ENCODE measurements around the gene TRIM7. TPM values are rescaled to one million over a fixed set of nuclear protein-coding genes. Genes with fewer than 3 reads are reported as not detected.
A peak's percentile ranks its signal among the peaks of the same experiment; 100 is the strongest.

Gene TRIM7
- total and polyA plus RNA-seq, 2 donors (not counting 1 experiment from before 2014, with no cell fraction given), result 4.7 to 7.3 TPM

- peak overlapping the region; percentile 80 for H3K9ac ChIP-seq (ENCODE audit: insufficient read depth, low read length)
Observed at GRCh38 chr5:181224390-181225229, 19.6 kb upstream of the TRIM7 start.

DNA sequence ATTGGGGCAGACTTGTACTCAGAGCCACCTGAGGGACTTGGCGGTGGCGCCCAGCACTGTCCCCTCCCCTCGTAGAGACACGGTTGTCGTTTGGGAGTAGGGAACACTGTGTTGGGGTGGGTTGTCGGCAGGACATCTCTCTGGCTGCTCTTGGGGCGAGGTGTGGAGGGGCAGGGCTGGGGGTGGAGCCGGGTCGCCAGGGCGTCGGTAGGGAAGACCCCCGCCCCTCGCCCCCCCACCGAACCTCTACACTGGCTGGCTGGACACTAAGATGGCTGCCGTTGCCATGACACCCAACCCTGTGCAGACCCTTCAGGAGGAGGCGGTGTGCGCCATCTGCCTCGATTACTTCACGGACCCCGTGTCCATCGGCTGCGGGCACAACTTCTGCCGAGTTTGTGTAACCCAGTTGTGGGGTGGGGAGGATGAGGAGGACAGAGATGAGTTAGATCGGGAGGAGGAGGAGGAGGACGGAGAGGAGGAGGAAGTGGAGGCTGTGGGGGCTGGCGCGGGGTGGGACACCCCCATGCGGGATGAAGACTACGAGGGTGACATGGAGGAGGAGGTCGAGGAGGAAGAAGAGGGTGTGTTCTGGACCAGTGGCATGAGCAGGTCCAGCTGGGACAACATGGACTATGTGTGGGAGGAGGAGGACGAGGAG, 18.9 kb upstream of the TRIM7 start:
- no peaks in the 10 kb centered on the region for H3K36me3 ChIP-seq (ENCODE audit: control insufficient read depth, insufficient read depth, low read length)
- peak overlapping the region; percentile 80 for H3K9ac ChIP-seq (ENCODE audit: insufficient read depth, low read length)
- H3K9me3 ChIP-seq (ENCODE audit: control insufficient read depth, insufficient read depth, low read depth, low read length), result no peaks in the 10 kb centered on the region
- peaks cover 20% of the 10 kb centered on the region for H3K79me2 ChIP-seq (ENCODE audit: control insufficient read depth, insufficient read depth, low read length)
- no peaks in the 10 kb centered on the region for H3K27me3 ChIP-seq (ENCODE audit: control insufficient read depth, insufficient read depth, low read length)
- peak; percentile 49 to 51 for DNase-seq (ENCODE audit: low read depth in 2 of 2)
- no peaks in the 10 kb centered on the region for H4K20me1 ChIP-seq (ENCODE audit: control insufficient read depth, extremely low read depth, insufficient read depth, low read length)
- H3K4me2 ChIP-seq (ENCODE audit: extremely low read depth, insufficient read depth, low read length), result peak overlapping the region; percentile 97
- peaks cover 6% of the 10 kb centered on the region for H3K4me1 ChIP-seq (ENCODE audit: control insufficient read depth, extremely low read depth, insufficient read depth, low read length)
- peak overlapping the region; percentile 86 for H3K27ac ChIP-seq (ENCODE audit: insufficient read depth, low read length)
- peak overlapping the region; percentile 75 to 88 (median 85) for H3K4me3 ChIP-seq (replicated peaks in 1 of 4; ENCODE audit: control extremely low read depth in 1 of 4, insufficient read depth in 1 of 4, low read depth in 3 of 4, low read length in 4 of 4)
- TF ChIP-seq, protein P1, sequence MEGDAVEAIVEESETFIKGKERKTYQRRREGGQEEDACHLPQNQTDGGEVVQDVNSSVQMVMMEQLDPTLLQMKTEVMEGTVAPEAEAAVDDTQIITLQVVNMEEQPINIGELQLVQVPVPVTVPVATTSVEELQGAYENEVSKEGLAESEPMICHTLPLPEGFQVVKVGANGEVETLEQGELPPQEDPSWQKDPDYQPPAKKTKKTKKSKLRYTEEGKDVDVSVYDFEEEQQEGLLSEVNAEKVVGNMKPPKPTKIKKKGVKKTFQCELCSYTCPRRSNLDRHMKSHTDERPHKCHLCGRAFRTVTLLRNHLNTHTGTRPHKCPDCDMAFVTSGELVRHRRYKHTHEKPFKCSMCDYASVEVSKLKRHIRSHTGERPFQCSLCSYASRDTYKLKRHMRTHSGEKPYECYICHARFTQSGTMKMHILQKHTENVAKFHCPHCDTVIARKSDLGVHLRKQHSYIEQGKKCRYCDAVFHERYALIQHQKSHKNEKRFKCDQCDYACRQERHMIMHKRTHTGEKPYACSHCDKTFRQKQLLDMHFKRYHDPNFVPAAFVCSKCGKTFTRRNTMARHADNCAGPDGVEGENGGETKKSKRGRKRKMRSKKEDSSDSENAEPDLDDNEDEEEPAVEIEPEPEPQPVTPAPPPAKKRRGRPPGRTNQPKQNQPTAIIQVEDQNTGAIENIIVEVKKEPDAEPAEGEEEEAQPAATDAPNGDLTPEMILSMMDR (conservative IDR thresholded peaks at IDR 0.05 in 1 of 2, IDR thresholded peaks at IDR 0.05 in 1 of 2; ENCODE audit: low read depth in 1 of 2, low read length in 2 of 2), result no peak
- no peak for TF ChIP-seq EZH2 (IDR thresholded peaks at IDR 0.05; ENCODE audit: low read length, missing control alignments)
- H2AFZ ChIP-seq (ENCODE audit: low read length), result peak overlapping the region; percentile 65

More at GRCh38 chr5:181224390-181225229, 19.6 kb upstream of the TRIM7 start:
- H3K27me3 ChIP-seq (ENCODE audit: control insufficient read depth, insufficient read depth, low read length), result no peaks in the 10 kb centered on the region
- no peak for DNase-seq (ENCODE audit: low read depth in 2 of 2)
- peak overlapping the region; percentile 97 for H3K4me2 ChIP-seq (ENCODE audit: extremely low read depth, insufficient read depth, low read length)
- H3K4me3 ChIP-seq (replicated peaks in 1 of 4; ENCODE audit: control extremely low read depth in 1 of 4, insufficient read depth in 1 of 4, low read depth in 3 of 4, low read length in 4 of 4), result peak overlapping the region; percentile 75 to 88 (median 85)
- peaks cover 6% of the 10 kb centered on the region for H3K4me1 ChIP-seq (ENCODE audit: control insufficient read depth, extremely low read depth, insufficient read depth, low read length)
- H2AFZ ChIP-seq (ENCODE audit: low read length), result peak overlapping the region; percentile 48
- H3K79me2 ChIP-seq (ENCODE audit: control insufficient read depth, insufficient read depth, low read length), result peaks cover 20% of the 10 kb centered on the region
- H3K9me3 ChIP-seq (ENCODE audit: control insufficient read depth, insufficient read depth, low read depth, low read length), result no peaks in the 10 kb centered on the region
- peak overlapping the region; percentile 86 for H3K27ac ChIP-seq (ENCODE audit: insufficient read depth, low read length)
- TF ChIP-seq EZH2 (IDR thresholded peaks at IDR 0.05; ENCODE audit: low read length, missing control alignments), result no peak
- TF ChIP-seq, protein P1 (conservative IDR thresholded peaks at IDR 0.05 in 1 of 2, IDR thresholded peaks at IDR 0.05 in 1 of 2; ENCODE audit: low read depth in 1 of 2, low read length in 2 of 2), result no peak
- peaks cover 2% of the 10 kb centered on the region for H3K36me3 ChIP-seq (ENCODE audit: control insufficient read depth, insufficient read depth, low read length)
- no peaks in the 10 kb centered on the region for H4K20me1 ChIP-seq (ENCODE audit: control insufficient read depth, extremely low read depth, insufficient read depth, low read length)

GRCh38 chr5:181223058-181223728, 18.2 kb upstream of the TRIM7 start, which contains the start of gene TRIM41:
TRIM41 (plus strand) TSS chr5:181223281; CDS start chr5:181224000, 719 bp downstream.
- TF ChIP-seq, protein P1 (conservative IDR thresholded peaks at IDR 0.05 in 1 of 2, IDR thresholded peaks at IDR 0.05 in 1 of 2; ENCODE audit: low read depth in 1 of 2, low read length in 2 of 2), result peak in 1 of 2 donors; percentile 7
- TF ChIP-seq EZH2 (IDR thresholded peaks at IDR 0.05; ENCODE audit: low read length, missing control alignments), result no peak
- no peaks in the 10 kb centered on the region for H3K9me3 ChIP-seq (ENCODE audit: control insufficient read depth, insufficient read depth, low read depth, low read length)
- H3K4me3 ChIP-seq (replicated peaks in 1 of 4; ENCODE audit: control extremely low read depth in 1 of 4, insufficient read depth in 1 of 4, low read depth in 3 of 4, low read length in 4 of 4), result peak within 1 kb of the TSS; percentile 75 to 88 (median 85)
- peaks cover 6% of the 10 kb centered on the region for H3K4me1 ChIP-seq (ENCODE audit: control insufficient read depth, extremely low read depth, insufficient read depth, low read length)
- H3K27me3 ChIP-seq (ENCODE audit: control insufficient read depth, insufficient read depth, low read length), result no peaks in the 10 kb centered on the region
- H3K79me2 ChIP-seq (ENCODE audit: control insufficient read depth, insufficient read depth, low read length), result peaks cover 20% of the 10 kb centered on the region
- H3K9ac ChIP-seq (ENCODE audit: insufficient read depth, low read length), result peak within 1 kb of the TSS; percentile 80
- peak within 1 kb of the TSS; percentile 65 for H2AFZ ChIP-seq (ENCODE audit: low read length)
- H3K27ac ChIP-seq (ENCODE audit: insufficient read depth, low read length), result peak within 1 kb of the TSS; percentile 86
- DNase-seq (ENCODE audit: low read depth in 2 of 2), result peak; percentile 99
- H4K20me1 ChIP-seq (ENCODE audit: control insufficient read depth, extremely low read depth, insufficient read depth, low read length), result no peaks in the 10 kb centered on the region
- peak within 1 kb of the TSS; percentile 97 for H3K4me2 ChIP-seq (ENCODE audit: extremely low read depth, insufficient read depth, low read length)
- no peaks in the 10 kb centered on the region for H3K36me3 ChIP-seq (ENCODE audit: control insufficient read depth, insufficient read depth, low read length)

All from fibroblast of lung (primary cell).